ENCODE measurements around the gene GDPGP1. TPM values are rescaled to one million over a fixed set of nuclear protein-coding genes. Genes with fewer than 3 reads are reported as not detected.

The GDPGP1 gene
- polyA plus RNA-seq, 1 donor from 2014 or later = 4.3 TPM

- Histone ChIP-seq H3K9ac (ENCODE audit: low read length) (no peak overlapping the region), H3K4me2 (ENCODE audit: low read length) (no peak overlapping the region)
Measured at GRCh38 chr15:90190606-90191343, 43.2 kb upstream of the GDPGP1 start.

GRCh38 chr15:90191344-90191687 lies 42.7 kb upstream of the GDPGP1 start:
- H3K27ac ChIP-seq (ENCODE audit: low read length) = no peak overlapping the region
- H3K79me2 ChIP-seq (replicated peaks; ENCODE audit: insufficient read depth, low read length) = no peaks in the 10 kb centered on the region
- H3K9me2 ChIP-seq (ENCODE audit: insufficient read depth, low read length) = no peaks in the 10 kb centered on the region
- no peaks in the 10 kb centered on the region for H3F3A ChIP-seq (ENCODE audit: insufficient read depth, low read length, poor library complexity, severe bottlenecking)
- H3K27me3 ChIP-seq (ENCODE audit: insufficient read depth, low read depth, low read length) = no peaks in the 10 kb centered on the region
- no peaks in the 10 kb centered on the region for H4K20me1 ChIP-seq (ENCODE audit: insufficient read depth)
- H3K36me3 ChIP-seq (ENCODE audit: insufficient read depth, low read length) = no peaks in the 10 kb centered on the region
- H2AFZ ChIP-seq (ENCODE audit: low read depth, low read length) = no peak overlapping the region
- no peak overlapping the region for H3K9ac ChIP-seq (ENCODE audit: low read length)
- no peak overlapping the region for H3K4me3 ChIP-seq (ENCODE audit: low read length)
- no peaks in the 10 kb centered on the region for H3K9me3 ChIP-seq (ENCODE audit: low read length)
- no peak overlapping the region for H3K4me2 ChIP-seq (ENCODE audit: low read length)
- no peak for TF ChIP-seq REST (IDR thresholded peaks at IDR 0.05; ENCODE audit: borderline replicate concordance)
- TF ChIP-seq RAD21 (conservative IDR thresholded peaks at IDR 0.05) = no peak
- no peak for TF ChIP-seq TAF1 (IDR thresholded peaks at IDR 0.05; ENCODE audit: low read depth)
- no peak for TF ChIP-seq MXI1 (conservative IDR thresholded peaks at IDR 0.05; ENCODE audit: poor library complexity, severe bottlenecking)
- no peak for TF ChIP-seq SMC3 (conservative IDR thresholded peaks at IDR 0.05; ENCODE audit: poor library complexity)
- no peak for TF ChIP-seq EZH2 (IDR thresholded peaks at IDR 0.05; ENCODE audit: borderline replicate concordance, insufficient read depth, low read length, poor library complexity, severe bottlenecking)
- TF ChIP-seq CTCF (IDR thresholded peaks at IDR 0.05; ENCODE audit: poor library complexity, severe bottlenecking) = no peak
- no peak for TF ChIP-seq POLR2AphosphoS5 (IDR thresholded peaks at IDR 0.05)
- TF ChIP-seq EP300 (conservative IDR thresholded peaks at IDR 0.05; ENCODE audit: poor library complexity, severe bottlenecking) = no peak

More at GRCh38 chr15:90190606-90191343, 43.2 kb upstream of the GDPGP1 start:
- Histone ChIP-seq H3K9me2 (ENCODE audit: insufficient read depth, low read length) (no peaks in the 10 kb centered on the region), H3K4me3 (ENCODE audit: low read length) (no peak overlapping the region), H3F3A (ENCODE audit: insufficient read depth, low read length, poor library complexity, severe bottlenecking) (no peaks in the 10 kb centered on the region), H3K79me2 (replicated peaks; ENCODE audit: insufficient read depth, low read length) (no peaks in the 10 kb centered on the region), H3K36me3 (ENCODE audit: insufficient read depth, low read length) (no peaks in the 10 kb centered on the region), H2AFZ (ENCODE audit: low read depth, low read length) (no peak overlapping the region), H3K27ac (ENCODE audit: low read length) (no peak overlapping the region), H3K27me3 (ENCODE audit: insufficient read depth, low read depth, low read length) (no peaks in the 10 kb centered on the region), H3K9me3 (ENCODE audit: low read length) (no peaks in the 10 kb centered on the region), H4K20me1 (ENCODE audit: insufficient read depth) (no peaks in the 10 kb centered on the region)
- TF ChIP-seq POLR2AphosphoS5 (IDR thresholded peaks at IDR 0.05) (no peak), RAD21 (conservative IDR thresholded peaks at IDR 0.05) (no peak)

Data from neural cell (in vitro differentiated cells).